BE2C (cell line): Measurements from ENCODE around the gene LRRC58.

Experiments used
- DNase-seq: peaks from one replicate; pipeline ENCODE4 v3.0.0-alpha.2; 2020
- H3K27me3 ChIP-seq: fragments of 250-450 bp; sonication (Bioruptor Pico); 2 replicates; pipeline ENCODE4 v1.5.1; 2020; ENCODE audit warnings: mild to moderate bottlenecking
- H3K36me3 ChIP-seq: fragments of 250-450 bp; sonication (Bioruptor Pico); 2 replicates; pipeline ENCODE4 v1.5.1; 2020; ENCODE audit warnings: mild to moderate bottlenecking
- H3K4me1 ChIP-seq: fragments of 250-450 bp; sonication (Bioruptor Pico); 2 replicates; pipeline ENCODE4 v1.5.1; 2020
- H3K4me3 ChIP-seq: 2 replicates; pipeline ENCODE4 v1.5.1; 2011; ENCODE audit warnings: low read depth, low read length
- H3K9me3 ChIP-seq: fragments of 250-450 bp; sonication (Bioruptor Pico); 2 replicates; pipeline ENCODE4 v1.5.1; 2020
- TF ChIP-seq, protein P1 (sequence below): IDR thresholded peaks from 2 replicates; pipeline ENCODE4 v1.5.1; 2012; ENCODE audit warnings: mild to moderate bottlenecking, low read depth, low read length

LRRC58 gene

DNA sequence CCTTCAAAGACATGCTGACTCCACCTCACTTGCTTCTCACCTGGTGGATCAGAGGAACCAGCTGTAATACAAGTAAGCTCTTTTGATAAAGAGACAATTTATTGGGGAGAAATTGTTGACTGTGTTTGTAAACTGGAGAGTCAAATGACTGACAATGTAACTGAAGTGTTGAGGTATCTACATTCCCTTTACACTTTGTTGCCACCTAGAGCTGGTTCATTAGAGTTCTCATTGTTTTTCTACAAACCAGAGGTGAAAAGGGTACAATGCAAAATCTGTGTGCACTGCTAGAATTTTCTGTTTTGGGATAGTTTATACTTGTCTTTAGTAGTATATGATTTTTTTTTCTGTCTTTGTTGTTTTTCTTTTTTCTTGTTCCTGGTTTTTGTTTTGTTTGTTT is 8.7 kb upstream of the LRRC58 start:
- TF ChIP-seq, protein P1, sequence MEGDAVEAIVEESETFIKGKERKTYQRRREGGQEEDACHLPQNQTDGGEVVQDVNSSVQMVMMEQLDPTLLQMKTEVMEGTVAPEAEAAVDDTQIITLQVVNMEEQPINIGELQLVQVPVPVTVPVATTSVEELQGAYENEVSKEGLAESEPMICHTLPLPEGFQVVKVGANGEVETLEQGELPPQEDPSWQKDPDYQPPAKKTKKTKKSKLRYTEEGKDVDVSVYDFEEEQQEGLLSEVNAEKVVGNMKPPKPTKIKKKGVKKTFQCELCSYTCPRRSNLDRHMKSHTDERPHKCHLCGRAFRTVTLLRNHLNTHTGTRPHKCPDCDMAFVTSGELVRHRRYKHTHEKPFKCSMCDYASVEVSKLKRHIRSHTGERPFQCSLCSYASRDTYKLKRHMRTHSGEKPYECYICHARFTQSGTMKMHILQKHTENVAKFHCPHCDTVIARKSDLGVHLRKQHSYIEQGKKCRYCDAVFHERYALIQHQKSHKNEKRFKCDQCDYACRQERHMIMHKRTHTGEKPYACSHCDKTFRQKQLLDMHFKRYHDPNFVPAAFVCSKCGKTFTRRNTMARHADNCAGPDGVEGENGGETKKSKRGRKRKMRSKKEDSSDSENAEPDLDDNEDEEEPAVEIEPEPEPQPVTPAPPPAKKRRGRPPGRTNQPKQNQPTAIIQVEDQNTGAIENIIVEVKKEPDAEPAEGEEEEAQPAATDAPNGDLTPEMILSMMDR: no peak
- Histone ChIP-seq H3K4me1 (no peaks in the 10 kb centered on the region), H3K36me3 (no peaks in the 10 kb centered on the region), H3K9me3 (no peaks in the 10 kb centered on the region), H3K4me3 (no peak overlapping the region), H3K27me3 (no peaks in the 10 kb centered on the region)
- DNase-seq: no peak

DNA sequence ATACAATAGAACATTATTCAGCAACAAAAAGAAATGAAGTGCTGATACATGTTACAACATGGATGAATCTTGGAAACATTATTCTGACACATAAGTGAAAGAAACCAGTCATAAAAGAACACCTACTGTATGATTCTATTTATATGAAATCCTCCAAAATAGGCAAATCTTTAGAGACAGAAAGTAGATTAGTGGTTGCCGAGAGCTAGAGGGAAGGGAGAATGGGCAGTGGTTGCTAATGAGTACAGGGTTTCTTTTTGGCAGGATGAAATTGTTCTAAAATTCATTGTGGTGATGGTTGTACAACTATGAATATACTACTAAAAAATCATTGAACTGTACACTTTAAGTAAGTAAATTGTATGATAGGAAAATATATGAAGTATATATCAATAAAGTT is 6.3 kb upstream of the LRRC58 start:
- TF ChIP-seq, protein P1: no peak
- Histone ChIP-seq H3K36me3 (no peaks in the 10 kb centered on the region), H3K27me3 (no peaks in the 10 kb centered on the region), H3K4me3 (no peak overlapping the region), H3K4me1 (no peaks in the 10 kb centered on the region), H3K9me3 (no peaks in the 10 kb centered on the region)
- DNase-seq: no peak

DNA sequence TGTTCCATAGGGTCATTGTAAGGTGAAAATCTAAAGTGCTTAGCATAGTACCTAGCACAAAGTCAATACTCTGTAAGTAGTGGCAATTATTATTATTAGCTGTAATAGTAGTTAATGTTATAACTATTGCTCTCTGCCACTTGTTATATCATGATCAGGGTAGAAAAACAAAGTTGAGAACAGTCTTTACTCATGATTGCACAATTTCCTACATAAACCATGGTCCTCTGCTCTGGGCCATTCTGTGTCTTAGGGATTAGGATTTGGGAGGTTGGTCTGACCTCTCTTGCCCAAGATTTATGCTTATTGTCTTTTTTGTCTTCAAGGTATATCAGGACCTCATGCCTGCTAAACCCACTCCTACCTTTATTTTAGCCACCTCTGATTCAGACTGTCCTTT is 4.3 kb upstream of the LRRC58 start:
- H3K27me3 ChIP-seq: no peaks in the 10 kb centered on the region
- no peaks in the 10 kb centered on the region for H3K9me3 ChIP-seq
- H3K4me3 ChIP-seq: no peak overlapping the region
- no peaks in the 10 kb centered on the region for H3K36me3 ChIP-seq
- no peaks in the 10 kb centered on the region for H3K4me1 ChIP-seq
- DNase-seq: no peak
- TF ChIP-seq, protein P1: no peak

- no peak for DNase-seq
Measured at GRCh38 chr3:120352017-120352416, 2.9 kb upstream of the LRRC58 start.

DNA sequence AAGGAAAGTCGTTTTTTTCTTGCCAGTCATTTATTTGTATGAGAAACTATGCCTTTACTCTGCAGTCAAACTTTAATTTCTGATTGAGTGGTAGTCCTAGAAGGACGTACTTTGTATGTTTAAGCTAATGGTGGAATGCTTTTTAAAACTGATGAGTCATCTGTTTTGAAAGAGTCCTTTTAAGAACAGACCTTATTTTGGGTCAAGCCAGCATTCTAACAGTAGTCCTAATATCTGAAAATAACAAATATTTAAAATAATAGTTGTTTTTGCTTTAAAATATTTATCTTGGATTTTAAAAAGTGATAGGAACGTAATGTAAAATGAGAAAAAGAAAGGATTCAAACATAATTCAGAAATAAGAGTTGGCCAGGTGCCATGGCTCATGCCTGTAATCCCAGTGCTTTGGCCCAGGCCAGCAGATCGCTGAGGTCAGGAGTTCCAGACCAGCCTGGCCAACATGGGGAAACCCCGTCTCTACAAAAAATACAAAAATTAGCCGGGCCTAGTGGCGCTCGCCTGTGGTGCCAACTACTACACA is 1.3 kb upstream of the LRRC58 start:
- Histone ChIP-seq H3K4me3 (peak overlapping the region; percentile 96), H3K27me3 (no peaks in the 10 kb centered on the region), H3K36me3 (no peaks in the 10 kb centered on the region; the same call in 1 of the 2 replicates), H3K9me3 (no peaks in the 10 kb centered on the region), H3K4me1 (no peaks in the 10 kb centered on the region)
- TF ChIP-seq, protein P1: no peak
- DNase-seq: peak; percentile 23

More at GRCh38 chr3:120352017-120352416, 2.9 kb upstream of the LRRC58 start:
- Histone ChIP-seq H3K4me3 (no peak overlapping the region), H3K27me3 (no peaks in the 10 kb centered on the region), H3K9me3 (no peaks in the 10 kb centered on the region), H3K4me1 (no peaks in the 10 kb centered on the region), H3K36me3 (no peaks in the 10 kb centered on the region)
- TF ChIP-seq, protein P1: no peak

- Histone ChIP-seq H3K9me3 (no peaks in the 10 kb centered on the region), H3K36me3 (no peaks in the 10 kb centered on the region; the same call in 1 of the 2 replicates), H3K4me3 (peak overlapping the region; percentile 96), H3K27me3 (no peaks in the 10 kb centered on the region), H3K4me1 (no peaks in the 10 kb centered on the region)
- no peak for DNase-seq
- TF ChIP-seq, protein P1: no peak
Measured at GRCh38 chr3:120349855-120350125, 636 bp upstream of the LRRC58 start.
